SK-N-SH (cell line): ENCODE results near the gene ARHGEF28.

Source experiments
- CTCF ChIP-seq: fragments of 200-600 bp; sonication (generic); IDR thresholded peaks from 2 replicates; pipeline ENCODE4 v1.6.1; 2017; ENCODE audit warnings: antibody characterized with exemption, mild to moderate bottlenecking, moderate library complexity
- EP300 ChIP-seq, 2 experiments: IDR thresholded peaks; 2 replicates each; pipeline versions ENCODE4 v1.4.0 to v1.6.1; 2012; ENCODE audit warnings: borderline replicate concordance in 1 of 2, low read depth in 1 of 2, low read length in 1 of 2
- NRF1 ChIP-seq: IDR thresholded peaks from 2 replicates; pipeline ENCODE4 v1.6.1; 2012; ENCODE audit warnings: low read depth, mild to moderate bottlenecking, low read length
- PBX3 ChIP-seq: IDR thresholded peaks from 2 replicates; pipeline ENCODE4; 2012
- POLR2AphosphoS5 ChIP-seq: IDR thresholded peaks from 2 replicates; pipeline ENCODE4 v1.6.1; 2012; ENCODE audit warnings: low read depth, low read length
- SIN3A ChIP-seq: IDR thresholded peaks from 2 replicates; pipeline ENCODE4 v1.6.1; 2012; ENCODE audit warnings: low read depth, mild to moderate bottlenecking, low read length, moderate library complexity, borderline replicate concordance
- SMC3 ChIP-seq: IDR thresholded peaks from 2 replicates; pipeline ENCODE4 v1.6.1; 2012; ENCODE audit warnings: low read depth, low read length, improper control_type of control experiment
- TEAD4 ChIP-seq: IDR thresholded peaks from 2 replicates; pipeline ENCODE4 v1.4.0; 2012; ENCODE audit warnings: mild to moderate bottlenecking, borderline replicate concordance; ENCODE audit not compliant: insufficient read depth

DNA sequence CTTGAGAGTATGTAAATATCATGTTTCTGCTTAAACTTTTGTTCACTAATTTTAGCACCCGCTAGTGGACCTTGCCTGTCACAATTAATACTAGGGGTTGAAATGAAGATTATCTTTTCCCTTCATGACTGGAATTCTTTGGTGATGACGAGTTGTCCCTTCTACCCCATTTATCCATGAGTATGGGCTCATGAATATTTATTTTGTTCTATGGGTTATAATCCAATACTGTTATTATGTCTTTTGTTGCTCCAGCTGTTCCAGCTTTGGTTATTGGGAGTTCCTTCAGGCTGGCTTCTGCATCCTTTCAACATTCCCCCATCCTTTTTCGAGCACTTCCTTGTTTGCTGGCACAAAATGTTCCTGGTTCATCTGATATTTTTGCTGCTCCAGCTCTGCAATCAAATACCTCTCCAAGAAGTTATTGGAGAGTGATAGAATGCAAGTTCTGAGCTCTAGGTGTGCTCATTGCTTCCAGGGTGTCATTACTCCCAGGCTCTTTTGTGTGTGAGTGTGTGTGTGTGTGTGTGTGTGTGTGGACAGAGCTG, 19.7 kb upstream of the ARHGEF28 start:
- no peak; the same call in 1 of the 2 replicates for TF ChIP-seq CTCF
- TF ChIP-seq TEAD4, result no peak
- TF ChIP-seq PBX3, result no peak
- no peak for TF ChIP-seq POLR2AphosphoS5
- TF ChIP-seq SIN3A, result no peak
- TF ChIP-seq SMC3, result no peak
- no peak for TF ChIP-seq NRF1
- TF ChIP-seq EP300 (IDR thresholded peaks at IDR 0.05; ENCODE audit: borderline replicate concordance in 1 of 2, low read depth in 1 of 2, low read length in 1 of 2), result no peak
